Neuron (in vitro differentiated cells): ENCODE measurements around the gene AFAP1L1.
"Not testable (repeated sequence)": the region's sequence is repeated elsewhere in the genome, so short reads cannot be mapped to it uniquely, and the experiment has no call there.

Experiments
- H2AFZ ChIP-seq: one replicate; pipeline ENCODE4 v1.6.1; 2013; ENCODE audit warnings: low read depth, mild to moderate bottlenecking, inconsistent platforms, low read length, moderate library complexity
- H3K27me3 ChIP-seq: one replicate; pipeline ENCODE4 v1.6.1; 2013; ENCODE audit warnings: low read length; ENCODE audit not compliant: insufficient read depth
- H3K36me3 ChIP-seq: one replicate; pipeline ENCODE4 v1.6.1; 2013; ENCODE audit warnings: low read length; ENCODE audit not compliant: insufficient read depth
- H3K4me1 ChIP-seq: one replicate; pipeline ENCODE4 v1.6.1; 2013; ENCODE audit warnings: low read length; ENCODE audit not compliant: insufficient read depth
- H3K4me3 ChIP-seq: 2 replicates; pipeline ENCODE4 v1.5.1; 2013; ENCODE audit warnings: mild to moderate bottlenecking, low read length, moderate library complexity
- H3K9me3 ChIP-seq: one replicate; pipeline ENCODE4 v1.6.1; 2013; ENCODE audit warnings: low read length

Gene AFAP1L1

DNA sequence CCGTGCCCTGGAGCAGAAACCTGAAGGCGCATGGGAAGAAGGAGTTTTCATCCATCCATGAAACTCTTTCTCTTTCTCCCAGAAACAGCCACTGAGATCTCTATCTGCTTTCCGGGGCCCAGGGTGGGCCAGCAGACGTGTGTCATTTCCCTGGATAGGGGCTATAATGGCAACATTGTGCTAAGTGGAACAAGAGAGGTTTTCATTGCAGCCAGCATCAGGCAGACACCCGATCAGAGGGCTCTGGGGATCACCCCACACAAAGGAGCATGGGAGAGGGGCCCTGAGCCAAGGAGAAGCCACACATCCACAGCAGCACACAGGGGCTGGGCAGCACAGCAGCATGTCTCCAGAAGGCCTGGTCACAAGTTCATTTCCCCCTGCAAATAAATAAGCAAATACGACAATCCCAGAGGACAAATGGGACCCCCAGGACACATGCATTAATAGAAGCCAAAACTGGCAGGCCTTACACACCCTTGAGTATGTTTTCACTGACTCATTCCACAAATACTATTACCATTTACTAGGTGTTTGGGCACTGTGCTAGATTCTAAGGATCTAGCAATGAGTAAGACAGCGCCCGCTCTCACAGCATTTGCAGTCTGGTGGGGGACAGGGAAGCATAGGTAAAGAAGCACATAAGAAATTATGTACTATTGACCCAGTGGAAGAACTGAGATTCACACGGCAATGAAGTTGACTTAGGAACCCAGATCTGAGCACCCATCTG lies 4.3 kb upstream of the AFAP1L1 start:
- Histone ChIP-seq H3K9me3 (no peaks in the 10 kb centered on the region), H2AFZ (no peak overlapping the region), H3K27me3 (peaks cover 32% of the 10 kb centered on the region), H3K36me3 (no peaks in the 10 kb centered on the region), H3K4me1 (peaks cover 7% of the 10 kb centered on the region), H3K4me3 (no peak overlapping the region)

GRCh38 chr5:149268928-149269557 lies 2.6 kb upstream of the AFAP1L1 start:
- H3K27me3 ChIP-seq, result peaks cover 48% of the 10 kb centered on the region
- peaks cover 8% of the 10 kb centered on the region for H3K4me1 ChIP-seq
- no peak overlapping the region for H3K4me3 ChIP-seq
- no peaks in the 10 kb centered on the region for H3K36me3 ChIP-seq
- no peak overlapping the region for H2AFZ ChIP-seq
- H3K9me3 ChIP-seq, result no peaks in the 10 kb centered on the region

GRCh38 chr5:149271195-149271715 lies 404 bp upstream of the AFAP1L1 start:
- peaks cover 46% of the 10 kb centered on the region for H3K27me3 ChIP-seq
- H3K9me3 ChIP-seq, result no peaks in the 10 kb centered on the region
- H2AFZ ChIP-seq, result peak overlapping the region; percentile 94
- H3K36me3 ChIP-seq, result no peaks in the 10 kb centered on the region
- H3K4me1 ChIP-seq, result peaks cover 8% of the 10 kb centered on the region
- peak overlapping the region; percentile 31 for H3K4me3 ChIP-seq

- not testable (repeated sequence) for H3K4me1 ChIP-seq, H3K4me3 ChIP-seq, H3K9me3 ChIP-seq, H2AFZ ChIP-seq, H3K36me3 ChIP-seq
- H3K27me3 ChIP-seq, result peaks cover 47% of the 10 kb centered on the region
Measured at GRCh38 chr5:149272781-149273180, 1.1 kb downstream of the AFAP1L1 start.

GRCh38 chr5:149273237-149273636 lies 1.6 kb downstream of the AFAP1L1 start:
- peaks cover 47% of the 10 kb centered on the region for H3K27me3 ChIP-seq
- no peak overlapping the region for H2AFZ ChIP-seq
- H3K36me3 ChIP-seq, result no peaks in the 10 kb centered on the region
- peaks cover 8% of the 10 kb centered on the region for H3K4me1 ChIP-seq
- H3K9me3 ChIP-seq, result no peaks in the 10 kb centered on the region
- no peak overlapping the region for H3K4me3 ChIP-seq

- H3K27me3 ChIP-seq, result peaks cover 47% of the 10 kb centered on the region
- H3K9me3 ChIP-seq, result no peaks in the 10 kb centered on the region
- H3K4me1 ChIP-seq, result peaks cover 8% of the 10 kb centered on the region
- H3K4me3 ChIP-seq, result no peak overlapping the region
- no peaks in the 10 kb centered on the region for H3K36me3 ChIP-seq
- no peak overlapping the region for H2AFZ ChIP-seq
Measured at GRCh38 chr5:149273950-149274349, 2.3 kb downstream of the AFAP1L1 start.

DNA sequence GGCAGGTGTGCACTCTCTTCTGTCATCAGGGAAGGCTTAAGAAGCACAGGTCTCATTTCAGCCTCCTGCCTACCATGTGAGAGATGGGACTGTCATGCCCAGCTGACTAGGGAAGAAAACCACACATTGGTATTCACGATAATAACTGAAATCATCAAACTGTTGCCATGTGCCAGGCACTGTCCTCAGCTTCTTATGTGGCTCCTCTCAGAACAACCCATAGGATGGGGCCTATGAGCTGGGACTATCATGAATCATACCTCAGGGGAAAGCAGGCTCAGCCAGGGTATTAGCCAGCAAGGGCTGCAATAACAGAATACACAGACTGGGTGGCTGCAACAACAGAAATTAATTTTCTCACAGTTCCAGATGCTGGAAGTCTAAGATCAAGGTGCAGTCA lies 3.3 kb downstream of the AFAP1L1 start:
- peaks cover 46% of the 10 kb centered on the region for H3K27me3 ChIP-seq
- H3K9me3 ChIP-seq, result no peaks in the 10 kb centered on the region
- H3K36me3 ChIP-seq, result no peaks in the 10 kb centered on the region
- H3K4me1 ChIP-seq, result peaks cover 8% of the 10 kb centered on the region
- no peak overlapping the region for H2AFZ ChIP-seq
- no peak overlapping the region for H3K4me3 ChIP-seq

GRCh38 chr5:149277801-149278200 lies 6.1 kb downstream of the AFAP1L1 start:
- H3K4me1 ChIP-seq, result no peaks in the 10 kb centered on the region
- no peak overlapping the region for H3K4me3 ChIP-seq
- H3K27me3 ChIP-seq, result peaks cover 24% of the 10 kb centered on the region
- H3K36me3 ChIP-seq, result no peaks in the 10 kb centered on the region
- H2AFZ ChIP-seq, result no peak overlapping the region
- H3K9me3 ChIP-seq, result no peaks in the 10 kb centered on the region

DNA sequence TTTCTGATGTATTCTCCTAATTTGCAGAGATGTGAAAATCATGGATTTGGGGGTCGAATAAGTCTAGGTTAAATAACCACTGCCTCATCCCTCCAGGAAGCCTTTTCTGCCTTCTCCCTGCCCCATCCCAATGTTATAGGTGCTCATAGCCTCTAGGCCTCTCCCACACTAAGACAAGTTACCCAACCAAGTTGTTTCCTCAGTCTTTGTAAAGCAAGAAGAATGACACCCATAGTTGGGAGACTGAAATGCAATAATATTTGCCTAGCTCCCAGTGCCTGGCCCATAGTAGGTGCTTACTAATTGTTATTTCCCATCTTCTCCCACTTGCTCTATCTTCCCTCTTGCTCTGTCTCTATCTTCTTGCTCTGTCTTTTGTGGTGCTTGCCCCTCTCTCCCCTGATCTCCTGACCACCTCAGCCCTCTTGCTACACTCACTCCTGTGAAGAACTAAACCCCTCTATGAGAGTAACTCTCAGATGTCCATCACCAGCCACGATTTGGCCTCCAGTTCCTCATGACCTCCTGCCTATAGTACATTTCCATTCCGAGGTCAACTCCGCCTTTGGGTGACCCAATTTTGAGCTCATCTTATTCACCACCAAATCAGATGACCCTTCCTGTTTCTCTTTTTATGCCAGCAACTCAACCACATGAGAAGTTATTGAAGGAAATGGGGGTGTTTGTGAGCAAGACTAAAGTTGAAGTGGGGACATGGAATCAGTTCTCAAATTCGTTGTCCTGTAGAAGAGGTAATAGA lies 7.0 kb downstream of the AFAP1L1 start:
- no peaks in the 10 kb centered on the region for H3K4me1 ChIP-seq
- peaks cover 16% of the 10 kb centered on the region for H3K27me3 ChIP-seq
- H3K4me3 ChIP-seq, result no peak overlapping the region
- H3K9me3 ChIP-seq, result no peaks in the 10 kb centered on the region
- H2AFZ ChIP-seq, result no peak overlapping the region
- H3K36me3 ChIP-seq, result no peaks in the 10 kb centered on the region

GRCh38 chr5:149279661-149280060 lies 8.0 kb downstream of the AFAP1L1 start:
- no peaks in the 10 kb centered on the region for H3K9me3 ChIP-seq
- H2AFZ ChIP-seq, result no peak overlapping the region
- H3K27me3 ChIP-seq, result peaks cover 10% of the 10 kb centered on the region
- H3K36me3 ChIP-seq, result no peaks in the 10 kb centered on the region
- no peak overlapping the region for H3K4me3 ChIP-seq
- H3K4me1 ChIP-seq, result no peaks in the 10 kb centered on the region

- H3K27me3 ChIP-seq, result peaks cover 5% of the 10 kb centered on the region
- no peaks in the 10 kb centered on the region for H3K36me3 ChIP-seq
- H3K9me3 ChIP-seq, result no peaks in the 10 kb centered on the region
- H3K4me3 ChIP-seq, result no peak overlapping the region
- H2AFZ ChIP-seq, result no peak overlapping the region
- no peaks in the 10 kb centered on the region for H3K4me1 ChIP-seq
Measured at GRCh38 chr5:149280124-149280523, 8.5 kb downstream of the AFAP1L1 start.

- H3K4me3 ChIP-seq, result no peak overlapping the region
- no peaks in the 10 kb centered on the region for H3K4me1 ChIP-seq
- peaks cover 4% of the 10 kb centered on the region for H3K27me3 ChIP-seq
Measured at GRCh38 chr5:149280802-149281201, 9.1 kb downstream of the AFAP1L1 start.

More at GRCh38 chr5:149280802-149281201, 9.1 kb downstream of the AFAP1L1 start:
- no peaks in the 10 kb centered on the region for H3K36me3 ChIP-seq
- H3K9me3 ChIP-seq, result no peaks in the 10 kb centered on the region
- no peak overlapping the region for H2AFZ ChIP-seq
